Endothelial cell of umbilical vein (primary cell): Measurements from ENCODE around the gene FPGS.

ENCODE experiments used
- CTCF ChIP-seq, 2 donors: IDR thresholded peaks; 1 replicate in 1 of 2; 2 replicates in 1 of 2; pipeline ENCODE4 v1.5.1; 2011; ENCODE audit warnings: low read length in 2 of 2, mild to moderate bottlenecking in 2 of 2, moderate library complexity in 2 of 2, control low read depth in 1 of 2, inconsistent platforms in 1 of 2, low read depth in 1 of 2; ENCODE audit not compliant: insufficient read depth in 1 of 2; ENCODE audit errors: extremely low read depth in 1 of 2
- EZH2 ChIP-seq: IDR thresholded peaks from 2 replicates; pipeline ENCODE4 v1.6.1; 2012; ENCODE audit warnings: borderline replicate concordance, low read depth, mild to moderate bottlenecking, moderate library complexity, low read length, inconsistent platforms; ENCODE audit not compliant: severe bottlenecking
- GATA2 ChIP-seq: IDR thresholded peaks from 2 replicates; pipeline ENCODE4 v1.7.0; 2011; ENCODE audit warnings: low read depth, mild to moderate bottlenecking, moderate library complexity, mixed read lengths, low read length; ENCODE audit not compliant: insufficient read length, insufficient read depth
- JUN ChIP-seq: IDR thresholded peaks from 2 replicates; pipeline ENCODE4 v1.6.1; 2011; ENCODE audit warnings: borderline replicate concordance, low read depth; ENCODE audit not compliant: insufficient read length, insufficient read depth
- MAX ChIP-seq: IDR thresholded peaks from 2 replicates; pipeline ENCODE4 v1.6.1; 2011; ENCODE audit not compliant: insufficient read depth, insufficient read length
- MYC ChIP-seq: IDR thresholded peaks from one replicate; pipeline ENCODE4 v1.6.1; 2011; ENCODE audit warnings: mild to moderate bottlenecking, low read depth, low read length
- POLR2A ChIP-seq: IDR thresholded peaks from 2 replicates; pipeline ENCODE4 v1.6.1; 2012; ENCODE audit warnings: low read depth, mild to moderate bottlenecking, control low read depth, low read length
- POLR2AphosphoS5 ChIP-seq: IDR thresholded peaks from 2 replicates; pipeline ENCODE4 v1.6.1; 2012; ENCODE audit warnings: low read depth, mild to moderate bottlenecking, control low read depth, low read length, moderate library complexity; ENCODE audit not compliant: insufficient read depth

- TF ChIP-seq POLR2A (no peak), CTCF (IDR thresholded peaks at IDR 0.05; ENCODE audit: extremely low read depth in 1 of 2, insufficient read depth in 1 of 2, low read depth in 1 of 2, low read length in 2 of 2) (no peak), POLR2AphosphoS5 (no peak), EZH2 (no peak), MAX (no peak), MYC (no peak), JUN (no peak), GATA2 (no peak)
Measured at GRCh38 chr9:127773981-127774380, 28.7 kb upstream of the FPGS start.
